Mucosa of gallbladder (tissue), 1 donor: ENCODE measurements around the gene PRTN3. TPM values are rescaled to one million over a fixed set of nuclear protein-coding genes. Genes with fewer than 3 reads are reported as not detected.
"Not testable (repeated sequence)": the region's sequence is repeated elsewhere in the genome, so short reads cannot be mapped to it uniquely, and the experiment has no call there.

Experiments
- DNase-seq: peaks from one replicate; pipeline ENCODE4 v3.0.0-alpha.2; 2020; ENCODE audit warnings: low spot score
- total RNA-seq: library from RNA; stranded (reverse); gene quantifications from one replicate; pipeline ENCODE4 v1.2.1, GENCODE V29; 2021
- donor health status: DM: no; HTN: no; CAD: no.

Gene PRTN3
- total RNA-seq, 1 donor from 2014 or later = not detected

GRCh38 chr19:845707-846521, 5.1 kb downstream of the PRTN3 start:
- DNase-seq = no peak

- DNase-seq = no peak
Measured at GRCh38 chr19:848386-848921, 7.7 kb downstream of the PRTN3 start.

- not testable (repeated sequence) for DNase-seq
Measured at GRCh38 chr19:849195-849594, 8.4 kb downstream of the PRTN3 start.

GRCh38 chr19:850221-850978, 9.6 kb downstream of the PRTN3 start:
- peak; percentile 83 for DNase-seq

GRCh38 chr19:850979-851335, 10.2 kb downstream of the PRTN3 start:
- DNase-seq = no peak

GRCh38 chr19:852136-853013, 11.6 kb downstream of the PRTN3 start, which contains the start of gene ELANE:
Gene ELANE (plus strand): TSS chr19:852303. CDS start chr19:852329, 26 bp downstream.
- DNase-seq = no peak

- DNase-seq = no peak
Measured at GRCh38 chr19:853014-853585, 12.3 kb downstream of the PRTN3 start.

GRCh38 chr19:853614-854220, 12.9 kb downstream of the PRTN3 start:
- DNase-seq = not testable (repeated sequence)

- DNase-seq = no peak
Measured at GRCh38 chr19:854549-854948, 13.8 kb downstream of the PRTN3 start.

- DNase-seq = no peak
Measured at GRCh38 chr19:855142-855541, 14.3 kb downstream of the PRTN3 start.

- DNase-seq = no peak
Measured at GRCh38 chr19:855566-856120, 14.8 kb downstream of the PRTN3 start.

- DNase-seq = no peak
Measured at GRCh38 chr19:858284-858683, 17.5 kb downstream of the PRTN3 start.

- no peak for DNase-seq
Measured at GRCh38 chr19:858868-859843, 18.4 kb downstream of the PRTN3 start, which contains the start of gene CFD. Gene CFD (plus strand): TSS chr19:859664. CDS start chr19:859690, 26 bp downstream.

- no peak for DNase-seq
Measured at GRCh38 chr19:861141-861755, 20.4 kb downstream of the PRTN3 start.

GRCh38 chr19:861756-862580, 21.2 kb downstream of the PRTN3 start:
- no peak for DNase-seq

GRCh38 chr19:862581-863314, 21.9 kb downstream of the PRTN3 start:
- peak; percentile 56 for DNase-seq

GRCh38 chr19:863315-863620, 22.5 kb downstream of the PRTN3 start:
- no peak for DNase-seq
